HUES6 (cell line): Measurements from ENCODE around the gene PDE4D.

Source experiments
- H3K27ac ChIP-seq: 2 replicates; pipeline ENCODE4 v1.7.0; 2013; ENCODE audit warnings: low read depth, mild to moderate bottlenecking, low read length, inconsistent platforms
- H3K27me3 ChIP-seq: 2 replicates; pipeline ENCODE4 v1.6.1; 2013; ENCODE audit warnings: low read length; ENCODE audit not compliant: control insufficient read depth, insufficient read depth
- H3K36me3 ChIP-seq: 2 replicates; pipeline ENCODE4 v1.6.1; 2013; ENCODE audit warnings: low read length; ENCODE audit not compliant: control insufficient read depth, insufficient read depth
- H3K4me1 ChIP-seq: 2 replicates; pipeline ENCODE4 v1.6.1; 2013; ENCODE audit warnings: low read length; ENCODE audit not compliant: control insufficient read depth, insufficient read depth
- H3K4me3 ChIP-seq: 2 replicates; pipeline ENCODE4 v1.5.1; 2013; ENCODE audit warnings: low read depth, low read length
- H3K9ac ChIP-seq: one replicate; pipeline ENCODE4 v1.6.1; 2013; ENCODE audit warnings: mild to moderate bottlenecking, low read length
- H3K9me3 ChIP-seq: 2 replicates; pipeline ENCODE4 v1.6.1; 2013; ENCODE audit warnings: low read depth, low read length; ENCODE audit not compliant: control insufficient read depth, insufficient read depth

Gene PDE4D

DNA sequence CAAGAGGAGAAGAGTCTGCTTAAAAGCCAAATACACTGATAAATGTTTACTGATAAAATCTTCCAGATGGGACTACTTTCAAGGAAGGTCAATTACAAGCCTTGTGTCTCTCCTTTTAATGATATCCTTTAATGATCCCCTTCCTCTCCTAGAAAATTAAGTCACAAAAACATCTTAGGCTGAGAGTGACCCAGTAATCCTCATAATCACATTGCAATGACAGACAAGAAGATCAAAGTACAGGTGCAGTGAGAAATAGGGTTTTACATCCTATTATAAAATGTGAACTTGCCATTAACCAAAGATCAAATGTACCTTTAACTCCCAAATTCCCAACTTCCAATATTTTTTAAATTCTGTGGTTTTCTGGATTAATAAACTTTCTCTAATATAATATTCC is 795.8 kb downstream of the PDE4D start:
- H3K4me3 ChIP-seq = no peak overlapping the region
- H3K9me3 ChIP-seq = no peaks in the 10 kb centered on the region
- H3K9ac ChIP-seq = no peak overlapping the region
- H3K27me3 ChIP-seq = no peaks in the 10 kb centered on the region
- no peak overlapping the region for H3K27ac ChIP-seq
- no peaks in the 10 kb centered on the region for H3K4me1 ChIP-seq
- no peaks in the 10 kb centered on the region for H3K36me3 ChIP-seq

DNA sequence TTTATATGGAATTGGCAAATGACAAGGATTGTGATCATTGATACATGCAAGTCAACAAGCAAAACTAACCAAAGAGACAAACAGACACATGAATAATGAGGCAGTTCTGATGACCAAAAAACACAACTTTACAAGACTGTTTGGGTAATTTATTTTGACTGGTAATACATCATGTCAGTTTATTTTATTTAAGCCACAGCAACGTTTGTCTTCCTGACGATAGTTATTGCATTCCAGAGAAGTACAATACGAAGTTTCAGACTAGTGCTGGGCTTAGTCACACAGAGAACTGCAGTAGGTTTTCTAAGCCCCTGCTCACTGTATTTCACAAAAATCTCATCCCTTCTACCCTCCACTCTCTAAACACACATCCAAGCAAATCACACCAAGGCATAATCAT is 796.4 kb downstream of the PDE4D start:
- Histone ChIP-seq H3K27ac (no peak overlapping the region), H3K4me3 (no peak overlapping the region), H3K9me3 (no peaks in the 10 kb centered on the region), H3K27me3 (no peaks in the 10 kb centered on the region), H3K9ac (no peak overlapping the region), H3K36me3 (no peaks in the 10 kb centered on the region), H3K4me1 (no peaks in the 10 kb centered on the region)

DNA sequence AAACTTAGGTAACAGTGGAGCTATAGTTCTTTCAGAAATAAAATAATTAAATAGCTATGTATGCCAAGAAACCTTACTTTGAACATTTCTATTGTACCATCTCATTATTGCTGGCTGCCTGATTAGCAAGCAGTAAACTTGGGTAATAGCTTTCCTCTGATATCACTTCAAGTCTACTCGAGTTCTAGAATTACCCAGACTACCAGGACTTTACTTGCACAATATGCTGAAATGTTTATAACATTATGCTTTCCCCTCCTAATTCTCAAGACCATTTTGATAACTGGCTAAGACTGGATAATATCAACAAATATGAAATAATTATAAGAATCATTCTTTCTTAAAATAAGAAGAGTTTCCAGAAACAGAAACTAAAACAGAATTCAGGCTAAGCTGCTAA is 798.0 kb downstream of the PDE4D start:
- no peaks in the 10 kb centered on the region for H3K36me3 ChIP-seq
- no peak overlapping the region for H3K9ac ChIP-seq
- no peak overlapping the region for H3K27ac ChIP-seq
- H3K27me3 ChIP-seq = no peaks in the 10 kb centered on the region
- no peak overlapping the region for H3K4me3 ChIP-seq
- no peaks in the 10 kb centered on the region for H3K9me3 ChIP-seq
- no peaks in the 10 kb centered on the region for H3K4me1 ChIP-seq

DNA sequence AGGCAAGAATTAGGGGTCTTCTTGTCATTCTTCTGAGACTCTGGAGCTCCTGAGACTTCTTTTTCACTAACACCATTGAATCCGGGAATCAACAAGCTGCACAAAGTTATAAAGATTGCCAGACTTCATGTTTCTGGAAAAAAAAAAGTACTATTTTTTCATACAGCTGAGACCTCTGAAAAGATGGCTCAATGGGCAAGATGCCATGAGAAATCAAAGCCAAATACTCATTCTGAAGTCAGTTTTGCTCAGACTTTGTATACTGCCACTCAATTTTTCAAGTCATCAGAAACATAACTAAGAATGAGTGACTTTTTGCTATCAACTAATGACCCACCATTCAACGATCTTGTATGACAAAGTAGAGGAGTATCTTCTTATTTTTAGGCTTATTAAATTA is 798.7 kb downstream of the PDE4D start:
- no peak overlapping the region for H3K4me3 ChIP-seq
- H3K4me1 ChIP-seq = no peaks in the 10 kb centered on the region
- no peaks in the 10 kb centered on the region for H3K36me3 ChIP-seq
- H3K27me3 ChIP-seq = no peaks in the 10 kb centered on the region
- H3K9ac ChIP-seq = no peak overlapping the region
- no peak overlapping the region for H3K27ac ChIP-seq
- no peaks in the 10 kb centered on the region for H3K9me3 ChIP-seq

DNA sequence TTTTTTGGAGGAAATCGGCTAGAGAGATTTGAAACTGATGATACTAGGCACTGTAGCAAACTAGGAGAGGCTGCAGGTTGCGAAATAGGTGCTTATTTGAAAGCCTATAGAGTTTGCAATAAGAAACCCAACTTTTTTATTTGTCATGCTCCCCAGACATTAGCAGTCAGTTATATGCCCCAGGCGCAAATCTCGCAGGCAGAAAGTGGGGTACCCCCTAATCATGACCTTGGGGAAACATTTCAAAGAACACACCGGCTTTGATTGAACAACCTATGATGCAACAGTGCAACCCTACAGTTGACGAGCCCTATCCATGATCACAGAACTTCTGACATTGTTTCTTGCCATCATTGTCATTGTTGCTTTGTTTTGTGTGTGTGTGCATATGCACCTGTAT is 800.2 kb downstream of the PDE4D start:
- no peaks in the 10 kb centered on the region for H3K27me3 ChIP-seq
- H3K36me3 ChIP-seq = no peaks in the 10 kb centered on the region
- H3K4me3 ChIP-seq = no peak overlapping the region
- H3K4me1 ChIP-seq = no peaks in the 10 kb centered on the region
- no peak overlapping the region for H3K9ac ChIP-seq
- no peak overlapping the region for H3K27ac ChIP-seq
- no peaks in the 10 kb centered on the region for H3K9me3 ChIP-seq

DNA sequence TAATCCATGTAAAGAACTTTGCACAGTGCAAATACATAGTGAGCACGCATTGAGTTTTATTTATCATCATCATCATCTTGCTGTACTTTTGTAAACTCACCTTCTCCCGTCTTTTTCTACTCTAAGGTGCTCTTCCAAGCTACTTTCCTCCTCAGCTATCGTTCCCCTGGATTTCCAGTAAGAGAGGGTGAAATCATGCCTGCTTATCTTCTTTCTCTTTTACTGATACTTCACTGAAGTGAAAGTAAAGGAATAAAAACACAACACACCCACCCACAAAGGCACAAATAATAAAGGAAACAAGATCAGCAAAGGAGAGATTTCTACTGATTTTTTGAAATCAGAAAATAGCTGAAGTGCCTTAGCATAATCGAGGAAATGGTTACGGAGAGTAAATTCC is 800.8 kb downstream of the PDE4D start:
- no peaks in the 10 kb centered on the region for H3K27me3 ChIP-seq
- H3K9ac ChIP-seq = no peak overlapping the region
- H3K4me1 ChIP-seq = no peaks in the 10 kb centered on the region
- no peaks in the 10 kb centered on the region for H3K9me3 ChIP-seq
- H3K27ac ChIP-seq = no peak overlapping the region
- H3K4me3 ChIP-seq = no peak overlapping the region
- H3K36me3 ChIP-seq = no peaks in the 10 kb centered on the region

DNA sequence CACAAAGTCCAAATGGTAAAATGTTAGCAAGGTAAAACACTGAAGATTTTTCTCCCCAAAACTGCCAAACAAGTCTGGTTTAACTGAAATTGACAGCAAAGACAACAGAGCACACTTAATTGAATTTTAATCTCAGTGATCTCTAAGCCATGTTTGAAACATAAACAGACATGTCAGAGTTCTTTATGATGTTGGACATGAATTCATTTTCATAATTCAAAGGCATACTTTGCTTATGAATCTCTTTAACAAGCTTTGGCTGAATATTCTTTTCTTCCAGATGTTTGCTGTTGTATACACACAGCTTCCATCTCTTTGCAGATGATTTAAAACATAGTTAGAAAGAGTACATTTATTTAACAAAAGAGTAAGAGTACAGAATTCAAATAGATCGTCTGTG is 801.6 kb downstream of the PDE4D start:
- no peaks in the 10 kb centered on the region for H3K36me3 ChIP-seq
- H3K9me3 ChIP-seq = no peaks in the 10 kb centered on the region
- H3K4me1 ChIP-seq = no peaks in the 10 kb centered on the region
- H3K4me3 ChIP-seq = no peak overlapping the region
- no peak overlapping the region for H3K9ac ChIP-seq
- no peaks in the 10 kb centered on the region for H3K27me3 ChIP-seq
- H3K27ac ChIP-seq = no peak overlapping the region

DNA sequence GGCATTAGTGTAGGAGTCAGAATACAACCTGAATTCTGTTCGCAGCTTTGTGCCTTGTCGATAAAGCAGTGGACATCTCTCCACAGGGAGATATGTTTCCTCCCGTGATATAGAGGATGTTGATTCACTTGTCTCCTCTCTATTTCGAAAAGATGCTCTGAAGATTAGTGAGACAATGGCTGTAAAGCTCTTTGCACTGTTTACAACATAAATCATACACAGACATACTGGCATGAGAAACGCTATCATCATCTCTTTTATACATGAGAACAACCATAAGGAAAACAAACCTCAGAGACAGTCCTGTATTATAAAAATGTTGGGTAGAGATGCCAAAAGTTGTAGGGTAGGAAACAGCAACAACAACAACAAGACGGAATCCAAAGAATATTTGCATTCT is 803.2 kb downstream of the PDE4D start:
- H3K27me3 ChIP-seq = no peaks in the 10 kb centered on the region
- H3K9ac ChIP-seq = no peak overlapping the region
- H3K36me3 ChIP-seq = no peaks in the 10 kb centered on the region
- H3K27ac ChIP-seq = no peak overlapping the region
- no peaks in the 10 kb centered on the region for H3K9me3 ChIP-seq
- no peak overlapping the region for H3K4me3 ChIP-seq
- no peaks in the 10 kb centered on the region for H3K4me1 ChIP-seq

DNA sequence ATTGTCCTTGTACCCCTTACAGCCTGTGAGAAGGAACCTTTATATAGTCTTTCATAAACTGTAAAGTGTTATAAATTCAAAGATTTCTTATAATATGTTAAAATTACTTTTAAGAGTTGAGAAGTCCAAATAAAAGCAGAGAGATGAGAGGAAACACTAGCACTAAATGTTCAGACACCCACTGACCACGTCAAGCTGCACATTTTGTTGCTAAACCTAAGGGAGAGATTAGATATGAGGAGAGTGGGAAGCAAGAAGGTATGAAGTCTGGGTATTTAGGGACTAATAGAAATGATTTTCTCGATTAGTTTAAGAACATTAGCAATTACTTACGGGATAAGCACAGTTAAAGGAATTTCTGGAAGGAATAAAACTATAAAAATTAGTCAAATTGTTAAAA is 803.8 kb downstream of the PDE4D start:
- H3K4me1 ChIP-seq = no peaks in the 10 kb centered on the region
- H3K27ac ChIP-seq = no peak overlapping the region

DNA sequence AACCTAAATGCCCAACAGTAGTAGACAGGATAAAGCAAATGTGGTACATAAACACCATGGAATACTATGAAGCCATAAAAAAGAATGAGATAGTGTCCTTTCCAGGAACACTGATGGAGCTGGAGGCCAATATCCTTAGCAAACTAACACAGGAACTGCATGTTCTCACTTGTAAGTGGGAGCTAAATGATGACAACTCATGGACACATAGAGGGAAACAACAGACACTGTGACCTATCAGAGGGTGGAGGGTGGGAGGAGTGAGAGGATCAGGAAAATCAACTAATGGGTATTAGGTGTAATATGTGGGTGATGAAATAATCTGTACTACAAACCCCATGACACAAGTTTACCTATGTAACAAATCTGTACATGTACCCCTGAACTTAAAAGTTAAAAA is 805.0 kb downstream of the PDE4D start:
- Histone ChIP-seq H3K27ac (no peak overlapping the region), H3K4me1 (no peaks in the 10 kb centered on the region), H3K36me3 (no peaks in the 10 kb centered on the region), H3K27me3 (no peaks in the 10 kb centered on the region), H3K9me3 (no peaks in the 10 kb centered on the region), H3K9ac (no peak overlapping the region), H3K4me3 (no peak overlapping the region)

More for the DNA sequence above, 803.8 kb downstream of the PDE4D start:
- Histone ChIP-seq H3K36me3 (no peaks in the 10 kb centered on the region), H3K4me3 (no peak overlapping the region), H3K9ac (no peak overlapping the region), H3K9me3 (no peaks in the 10 kb centered on the region), H3K27me3 (no peaks in the 10 kb centered on the region)

DNA sequence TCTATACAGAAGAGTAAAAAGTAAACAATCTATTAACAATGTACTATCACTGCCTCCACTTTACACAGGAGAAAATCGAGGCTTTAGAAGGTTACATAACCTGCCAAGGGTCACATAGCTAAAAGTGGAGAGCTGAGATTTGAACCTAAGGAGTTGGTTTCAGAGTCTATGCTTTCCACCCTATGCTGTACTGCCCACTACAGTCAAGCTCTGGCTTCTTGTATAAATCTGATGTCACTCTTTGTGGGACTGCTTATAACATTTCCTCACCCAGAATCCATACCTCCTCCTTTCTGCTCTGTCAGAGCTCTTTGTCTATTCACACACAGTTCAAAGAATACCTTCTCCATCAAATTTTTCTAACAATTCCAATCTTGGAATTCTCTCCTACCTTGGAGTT is 807.5 kb downstream of the PDE4D start:
- H3K4me1 ChIP-seq = no peaks in the 10 kb centered on the region
- H3K4me3 ChIP-seq = no peak overlapping the region
- H3K27ac ChIP-seq = no peak overlapping the region
- no peaks in the 10 kb centered on the region for H3K9me3 ChIP-seq
- no peak overlapping the region for H3K9ac ChIP-seq
- no peaks in the 10 kb centered on the region for H3K36me3 ChIP-seq
- H3K27me3 ChIP-seq = no peaks in the 10 kb centered on the region

DNA sequence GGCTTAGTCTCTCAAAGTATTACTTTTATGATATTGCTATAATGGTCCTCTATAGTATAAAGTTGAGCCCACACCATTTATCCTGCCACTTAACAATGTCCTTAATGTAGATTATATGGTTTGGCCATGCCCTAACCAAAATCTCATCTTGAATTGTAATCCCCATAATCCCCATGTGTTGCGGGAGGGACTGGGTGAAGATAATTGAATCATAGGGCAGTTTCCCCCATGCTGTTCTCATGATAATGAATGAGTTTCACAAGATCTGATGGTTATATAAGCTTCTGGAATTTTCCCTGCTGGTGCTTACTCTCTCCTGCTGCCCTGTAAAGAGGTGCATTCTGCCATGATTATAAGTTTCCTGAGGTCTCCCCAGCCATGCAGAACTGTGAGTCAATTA is 811.8 kb downstream of the PDE4D start:
- H3K4me3 ChIP-seq = no peak overlapping the region
- H3K36me3 ChIP-seq = no peaks in the 10 kb centered on the region
- no peaks in the 10 kb centered on the region for H3K27me3 ChIP-seq
- no peaks in the 10 kb centered on the region for H3K9me3 ChIP-seq
- H3K4me1 ChIP-seq = no peaks in the 10 kb centered on the region
- H3K27ac ChIP-seq = no peak overlapping the region
- H3K9ac ChIP-seq = no peak overlapping the region
